GM12891 (cell line): ENCODE measurements around the gene SCFD2.

ENCODE experiments used
- POLR2A ChIP-seq: IDR thresholded peaks from 2 replicates; pipeline ENCODE4 v1.6.1; 2011; ENCODE audit warnings: low read depth, low read length, control low read depth
- POLR2AphosphoS5 ChIP-seq: IDR thresholded peaks from 2 replicates; pipeline ENCODE4 v1.6.1; 2011; ENCODE audit warnings: low read depth, low read length, control low read depth
- TAF1 ChIP-seq: IDR thresholded peaks from 2 replicates; pipeline ENCODE4 v1.6.1; 2011; ENCODE audit warnings: low read depth, low read length, control low read depth

- TF ChIP-seq POLR2A (no peak), POLR2AphosphoS5 (no peak), TAF1 (no peak)
Measured at GRCh38 chr4:53130896-53131561, 234.8 kb downstream of the SCFD2 start.
